ENCODE results near the gene KIF19. TPM values are rescaled to one million over a fixed set of nuclear protein-coding genes. Genes with fewer than 3 reads are reported as not detected.

Gene KIF19
- total RNA-seq, 1 experiment from 2014 or later, result not detected

- DNase-seq (ENCODE audit: low read depth), result no peak
- in situ Hi-C loops (cut with HindIII; ENCODE audit: low pct_unique_long_range_greater_than_20kb, low sequenced_read_pairs), result no loop called here
These were observed 6.8 kb downstream of the KIF19 start for GRCh38 chr17:74332763-74333283.

DNA sequence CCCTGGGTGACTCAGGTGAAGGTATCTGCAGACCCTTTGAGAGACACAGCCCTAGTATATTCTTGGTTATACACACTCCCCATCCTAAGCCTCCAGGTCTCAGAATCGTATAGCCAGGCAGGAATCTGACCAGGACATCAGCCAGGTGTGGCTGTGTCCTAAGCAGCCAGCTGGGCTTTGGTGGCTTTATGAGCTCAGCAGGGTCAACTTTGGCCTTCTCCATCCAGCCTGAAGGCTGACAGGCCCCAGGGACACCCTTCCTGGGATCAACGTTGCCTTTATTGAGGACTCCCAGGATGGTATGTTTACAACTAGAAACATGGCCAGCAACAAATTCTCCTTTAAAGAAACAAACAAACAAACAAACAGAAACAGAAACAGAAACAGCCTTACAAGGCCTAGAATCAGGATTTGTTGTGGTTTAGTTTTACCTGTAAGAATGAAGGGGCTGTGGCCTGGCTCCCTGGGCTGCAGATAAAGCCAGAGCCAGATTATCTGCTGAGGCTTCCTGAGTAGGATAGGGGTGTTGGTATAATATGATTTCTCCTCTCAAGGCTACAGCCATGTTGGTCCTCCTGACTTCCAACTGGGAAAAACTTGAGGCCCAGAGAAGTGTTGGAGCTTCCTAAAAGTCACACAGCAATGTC, 8.5 kb downstream of the KIF19 start:
- in situ Hi-C loops (cut with HindIII; ENCODE audit: low pct_unique_long_range_greater_than_20kb, low sequenced_read_pairs), result no loop called here
- no peak for DNase-seq (ENCODE audit: low read depth)

GRCh38 chr17:74335529-74336062, 9.6 kb downstream of the KIF19 start:
- in situ Hi-C loops (cut with HindIII; ENCODE audit: low pct_unique_long_range_greater_than_20kb, low sequenced_read_pairs), result no loop called here
- no peak for DNase-seq (ENCODE audit: low read depth)

- DNase-seq (ENCODE audit: low read depth), result no peak
- in situ Hi-C loops (cut with HindIII; ENCODE audit: low pct_unique_long_range_greater_than_20kb, low sequenced_read_pairs), result no loop called here
These were observed 10.3 kb downstream of the KIF19 start for GRCh38 chr17:74336307-74336706.

DNA sequence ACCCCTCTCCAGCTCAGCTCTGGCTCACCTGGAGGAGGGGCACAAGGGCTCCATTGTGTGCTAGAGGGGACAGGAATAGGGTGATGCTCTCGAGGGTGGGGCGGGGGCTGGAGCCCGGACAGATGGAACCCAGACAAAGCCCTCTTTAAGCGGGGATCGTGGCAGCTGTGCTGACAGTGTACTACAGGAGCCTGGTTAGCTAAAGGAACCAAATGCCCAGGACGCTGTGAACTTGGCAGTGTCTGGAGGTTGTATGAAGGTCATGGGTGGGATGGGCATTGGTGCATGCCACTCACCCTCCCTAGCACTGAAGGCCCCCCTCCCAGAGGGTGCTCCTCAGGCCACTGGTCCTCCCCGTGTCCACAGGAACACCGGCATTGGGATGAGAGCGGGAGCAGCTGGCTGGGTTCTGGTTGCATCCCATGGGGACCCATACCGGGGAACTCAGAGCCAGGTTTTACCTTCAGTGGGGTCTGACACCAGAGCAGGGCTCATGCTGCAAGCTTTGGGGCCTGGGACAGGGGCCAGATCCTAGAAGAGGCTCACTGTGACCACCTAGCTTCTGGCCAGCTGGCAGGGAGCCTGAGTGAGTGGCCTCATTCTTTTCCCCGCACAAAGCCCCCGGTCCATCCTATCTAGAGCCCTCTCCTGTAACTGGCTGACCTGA, 11.9 kb downstream of the KIF19 start:
- in situ Hi-C loops (cut with HindIII; ENCODE audit: low pct_unique_long_range_greater_than_20kb, low sequenced_read_pairs), result no loop called here
- DNase-seq (ENCODE audit: low read depth), result no peak

- no peak for DNase-seq (ENCODE audit: low read depth)
- in situ Hi-C loops (cut with HindIII; ENCODE audit: low pct_unique_long_range_greater_than_20kb, low sequenced_read_pairs), result no loop called here
These were observed 13.6 kb downstream of the KIF19 start for GRCh38 chr17:74339537-74340195.

GRCh38 chr17:74340470-74341023, 14.5 kb downstream of the KIF19 start:
- DNase-seq (ENCODE audit: low read depth), result peak; percentile 23
- in situ Hi-C loops (cut with HindIII; ENCODE audit: low pct_unique_long_range_greater_than_20kb, low sequenced_read_pairs), result no loop called here

- no peak for DNase-seq (ENCODE audit: low read depth)
- in situ Hi-C loops (cut with HindIII; ENCODE audit: low pct_unique_long_range_greater_than_20kb, low sequenced_read_pairs), result no loop called here
These were observed 16.2 kb downstream of the KIF19 start for GRCh38 chr17:74342224-74342623.

GRCh38 chr17:74343121-74343520, 17.1 kb downstream of the KIF19 start:
- DNase-seq (ENCODE audit: low read depth), result no peak
- in situ Hi-C loops (cut with HindIII; ENCODE audit: low pct_unique_long_range_greater_than_20kb, low sequenced_read_pairs), result no loop called here

DNA sequence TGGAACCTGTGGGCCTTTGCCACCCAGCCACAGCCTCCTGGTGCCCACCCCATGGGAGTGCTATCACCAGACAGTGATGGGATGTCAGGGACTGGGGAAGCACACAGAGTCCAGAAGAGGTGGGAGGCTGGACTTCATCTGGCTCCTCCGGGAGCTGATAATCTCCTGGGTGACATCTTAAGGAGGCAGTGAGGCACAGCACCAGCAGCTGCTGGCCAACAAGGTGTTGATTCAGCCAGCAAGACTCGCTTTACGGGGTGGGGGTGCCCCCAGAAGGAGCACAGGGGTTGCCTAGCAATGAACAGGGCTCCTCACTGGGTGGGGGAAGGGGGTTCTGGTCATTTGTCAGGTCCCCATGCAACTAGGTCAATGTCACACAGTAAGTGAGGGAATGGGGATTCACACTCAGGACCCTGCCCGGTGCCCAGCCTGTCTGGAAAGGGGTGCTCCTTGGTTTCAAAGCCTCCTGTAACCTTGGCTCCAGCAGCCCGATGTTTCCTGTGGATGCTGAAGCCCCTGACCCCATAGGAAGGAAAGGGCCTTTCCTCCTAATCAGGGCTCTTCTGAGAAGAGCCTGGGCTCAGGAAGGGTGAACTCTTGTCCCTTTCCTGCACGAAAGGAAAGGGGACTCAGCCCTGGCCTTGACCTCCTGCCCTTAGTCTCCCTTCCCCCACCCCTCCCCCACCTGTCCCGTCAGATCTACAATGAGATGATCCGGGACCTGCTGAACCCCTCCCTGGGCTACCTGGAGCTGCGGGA, 17.7 kb downstream of the KIF19 start:
- in situ Hi-C loops (cut with HindIII; ENCODE audit: low pct_unique_long_range_greater_than_20kb, low sequenced_read_pairs), result no loop called here
- DNase-seq (ENCODE audit: low read depth), result no peak

GRCh38 chr17:74344658-74345057, 18.6 kb downstream of the KIF19 start:
- DNase-seq (ENCODE audit: low read depth), result no peak
- in situ Hi-C loops (cut with HindIII; ENCODE audit: low pct_unique_long_range_greater_than_20kb, low sequenced_read_pairs), result no loop called here

DNA sequence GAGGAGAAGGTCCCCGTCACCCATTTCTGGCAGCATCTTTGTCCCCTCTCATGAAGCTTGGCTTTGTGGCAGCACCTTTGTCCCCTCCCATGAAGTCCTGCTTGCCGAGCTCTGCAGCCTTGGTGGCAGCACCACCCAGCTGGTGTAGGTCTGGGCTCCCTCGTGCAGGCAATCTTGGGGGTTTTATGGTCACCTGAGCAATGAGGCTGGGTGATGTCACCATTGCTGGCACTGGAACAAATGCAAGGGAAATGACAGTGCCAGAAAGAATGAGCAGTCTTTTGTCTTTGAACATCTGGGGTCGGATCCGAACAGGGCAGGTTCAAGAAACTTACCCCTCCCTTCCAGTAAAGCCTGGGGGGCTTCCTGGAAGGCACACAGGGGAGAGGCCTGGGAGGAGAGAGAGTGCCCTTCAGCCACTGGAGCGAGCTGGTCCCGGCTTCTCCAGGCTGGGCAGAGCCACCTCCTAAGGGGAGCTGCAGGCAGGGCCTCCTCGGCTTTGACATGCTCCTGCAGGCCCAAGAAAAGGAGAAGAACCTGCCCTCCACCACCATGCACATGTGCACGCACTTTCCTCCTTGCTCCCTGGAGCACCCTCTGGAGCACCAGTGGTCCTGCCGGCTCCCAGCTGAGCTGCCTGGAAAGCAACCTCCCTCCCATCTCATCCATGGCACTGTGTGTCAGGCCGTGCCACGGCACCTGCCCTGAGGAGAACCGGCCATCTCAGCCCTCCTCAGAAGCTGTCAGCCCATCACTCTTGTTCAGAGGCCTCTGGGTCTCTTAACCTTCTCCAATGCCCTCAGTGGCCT, 19.6 kb downstream of the KIF19 start:
- peak; percentile 8 for DNase-seq (ENCODE audit: low read depth)
- in situ Hi-C loops (cut with HindIII; ENCODE audit: low pct_unique_long_range_greater_than_20kb, low sequenced_read_pairs), result no loop called here

- in situ Hi-C loops (cut with HindIII; ENCODE audit: low pct_unique_long_range_greater_than_20kb, low sequenced_read_pairs), result no loop called here
- DNase-seq (ENCODE audit: low read depth), result no peak
These were observed 21.6 kb downstream of the KIF19 start for GRCh38 chr17:74347646-74348045.

DNA sequence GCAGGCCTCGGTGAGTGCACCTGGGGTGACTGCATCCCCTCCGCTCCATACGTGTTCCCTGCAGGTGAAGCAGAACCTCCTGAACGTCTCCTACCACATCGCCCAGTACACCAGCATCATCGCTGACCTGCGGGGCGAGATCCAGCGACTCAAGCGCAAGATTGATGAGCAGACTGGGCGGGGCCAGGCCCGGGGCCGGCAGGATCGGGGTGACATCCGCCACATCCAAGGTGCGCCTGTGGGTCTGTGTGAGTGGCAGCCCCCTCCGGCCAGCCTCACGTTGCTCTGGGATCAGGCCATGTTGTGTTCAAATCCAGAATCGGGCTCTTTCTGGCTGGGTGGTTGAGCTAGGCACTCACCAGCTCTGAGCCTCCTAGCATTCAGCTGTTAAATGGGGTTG, 23.1 kb downstream of the KIF19 start:
- no peak for DNase-seq (ENCODE audit: low read depth)
- in situ Hi-C loops (cut with HindIII; ENCODE audit: low pct_unique_long_range_greater_than_20kb, low sequenced_read_pairs), result no loop called here

DNA sequence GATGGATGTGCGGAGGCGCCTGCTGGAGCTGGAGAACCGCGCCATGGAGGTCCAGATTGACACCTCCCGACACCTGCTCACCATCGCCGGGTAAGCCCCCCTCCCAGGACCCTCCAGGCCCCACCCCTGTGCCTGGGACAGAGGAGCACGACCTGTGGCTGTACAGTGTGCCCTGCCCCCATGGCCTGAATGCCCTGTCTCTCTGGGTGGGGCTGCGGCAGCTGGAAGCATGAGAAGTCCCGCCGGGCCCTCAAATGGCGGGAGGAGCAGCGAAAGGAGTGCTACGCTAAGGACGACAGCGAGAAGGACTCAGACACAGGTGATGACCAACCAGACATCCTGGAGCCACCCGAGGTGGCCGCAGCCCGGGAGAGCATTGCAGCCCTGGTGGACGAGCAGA, 24.5 kb downstream of the KIF19 start:
- in situ Hi-C loops (cut with HindIII; ENCODE audit: low pct_unique_long_range_greater_than_20kb, low sequenced_read_pairs), result no loop called here
- no peak for DNase-seq (ENCODE audit: low read depth)

DNA sequence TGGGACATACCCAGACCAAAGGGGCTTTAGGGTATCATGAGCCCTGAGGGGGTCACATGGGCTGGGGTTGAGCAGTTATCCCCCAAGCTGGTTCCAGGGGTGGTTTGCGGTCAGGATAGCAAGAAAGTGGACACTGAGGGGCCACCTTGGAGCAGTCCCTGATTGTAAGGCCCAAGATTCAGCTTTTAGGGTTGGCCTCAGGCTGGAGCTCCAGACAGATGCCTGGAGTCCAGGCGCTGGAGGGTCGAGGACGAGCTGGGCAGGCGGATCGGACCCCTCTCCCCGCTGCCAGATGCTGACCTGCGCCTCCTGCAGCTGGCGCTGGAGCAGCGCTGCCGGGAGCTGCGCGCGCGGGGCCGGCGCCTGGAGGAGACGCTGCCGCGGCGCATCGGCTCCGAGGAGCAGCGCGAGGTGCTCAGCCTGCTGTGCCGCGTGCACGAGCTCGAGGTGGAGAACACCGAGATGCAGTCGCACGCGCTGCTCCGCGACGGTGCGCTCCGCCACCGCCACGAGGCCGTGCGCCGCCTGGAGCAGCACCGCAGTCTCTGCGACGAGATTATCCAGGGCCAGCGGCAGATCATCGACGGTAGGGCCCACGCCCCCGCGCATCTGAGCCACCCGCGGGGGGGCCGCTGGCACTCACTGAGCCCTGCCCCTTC, 25.7 kb downstream of the KIF19 start:
- in situ Hi-C loops (cut with HindIII; ENCODE audit: low pct_unique_long_range_greater_than_20kb, low sequenced_read_pairs), result no loop called here
- no peak for DNase-seq (ENCODE audit: low read depth)

GRCh38 chr17:74353446-74354060, 27.5 kb downstream of the KIF19 start:
- DNase-seq (ENCODE audit: low read depth), result no peak
- in situ Hi-C loops (cut with HindIII; ENCODE audit: low pct_unique_long_range_greater_than_20kb, low sequenced_read_pairs), result no loop called here
